Mesothelial cell of epicardium (in vitro differentiated cells): ENCODE results near the gene C3orf85. TPM values are rescaled to one million over a fixed set of nuclear protein-coding genes. Genes with fewer than 3 reads are reported as not detected.

Source experiments
- DNase-seq, 2 experiments: peaks; one replicate each; pipeline ENCODE4 v3.0.0; 2021; ENCODE audit warnings: low spot score in 2 of 2; ENCODE audit not compliant: unreplicated experiment in 2 of 2
- H3K27ac Mint-ChIP-seq: 2 replicates; pipeline ENCODE4 v1.8.0; 2021; ENCODE audit warnings: mixed read lengths
- H3K27me3 Mint-ChIP-seq: 2 replicates; pipeline ENCODE4 v1.8.0; 2021; ENCODE audit warnings: low read depth, mixed read lengths
- H3K36me3 Mint-ChIP-seq: 2 replicates; pipeline ENCODE4 v1.8.0; 2021; ENCODE audit warnings: mixed read lengths
- H3K4me1 Mint-ChIP-seq: 2 replicates; pipeline ENCODE4 v1.8.0; 2021; ENCODE audit warnings: mixed read lengths
- H3K4me3 Mint-ChIP-seq: 2 replicates; pipeline ENCODE4 v1.8.0; 2021; ENCODE audit warnings: mild to moderate bottlenecking, moderate library complexity, mixed read lengths
- H3K9me3 Mint-ChIP-seq: 2 replicates; pipeline ENCODE4 v1.8.0; 2021; ENCODE audit warnings: mixed read lengths
- CTCF ChIP-seq: fragments of 200-600 bp; sonication (generic); IDR thresholded peaks from one replicate; pipeline ENCODE4 v1.5.0; 2021; ENCODE audit warnings: antibody characterized with exemption; ENCODE audit not compliant: unreplicated experiment
- total RNA-seq: library from RNA; stranded (reverse); gene quantifications from 3 replicates; pipeline ENCODE4 v1.2.1, GENCODE V29; 2021

The C3orf85 gene
- total RNA-seq, 1 donor from 2014 or later = not detected

GRCh38 chr3:109149078-109149477, 12.6 kb downstream of the C3orf85 start:
- no peak overlapping the region for H3K27ac Mint-ChIP-seq
- H3K9me3 Mint-ChIP-seq = peaks cover 5% of the 10 kb centered on the region
- no peaks in the 10 kb centered on the region for H3K4me1 Mint-ChIP-seq
- H3K4me3 Mint-ChIP-seq = no peak overlapping the region
- H3K36me3 Mint-ChIP-seq = no peaks in the 10 kb centered on the region
- TF ChIP-seq CTCF = no peak
- H3K27me3 Mint-ChIP-seq = no peaks in the 10 kb centered on the region
- no peak for DNase-seq

- H3K4me1 Mint-ChIP-seq = no peaks in the 10 kb centered on the region
- no peaks in the 10 kb centered on the region for H3K36me3 Mint-ChIP-seq
- no peak overlapping the region for H3K27ac Mint-ChIP-seq
- no peak for TF ChIP-seq CTCF
- H3K4me3 Mint-ChIP-seq = no peak overlapping the region
- no peaks in the 10 kb centered on the region for H3K27me3 Mint-ChIP-seq
- no peak for DNase-seq
- H3K9me3 Mint-ChIP-seq = no peaks in the 10 kb centered on the region
These were observed 15.8 kb downstream of the C3orf85 start for GRCh38 chr3:109152320-109152719.

- Mint-ChIP-seq H3K4me3 (no peak overlapping the region), H3K9me3 (peaks cover 15% of the 10 kb centered on the region), H3K27ac (no peak overlapping the region), H3K36me3 (peaks cover 1% of the 10 kb centered on the region), H3K4me1 (no peaks in the 10 kb centered on the region), H3K27me3 (no peaks in the 10 kb centered on the region)
- DNase-seq = no peak
- TF ChIP-seq CTCF = no peak
These were observed 18.5 kb downstream of the C3orf85 start for GRCh38 chr3:109154979-109155378.

- no peak for TF ChIP-seq CTCF
- Mint-ChIP-seq H3K36me3 (peaks cover 1% of the 10 kb centered on the region), H3K27ac (no peak overlapping the region), H3K4me3 (no peak overlapping the region), H3K4me1 (no peaks in the 10 kb centered on the region), H3K9me3 (peaks cover 17% of the 10 kb centered on the region), H3K27me3 (no peaks in the 10 kb centered on the region)
- DNase-seq = no peak
These were observed 19.3 kb downstream of the C3orf85 start for GRCh38 chr3:109155828-109156227.

GRCh38 chr3:109161487-109162123, 25.1 kb downstream of the C3orf85 start:
- no peaks in the 10 kb centered on the region for H3K27me3 Mint-ChIP-seq
- H3K27ac Mint-ChIP-seq = no peak overlapping the region
- DNase-seq = no peak
- H3K4me3 Mint-ChIP-seq = no peak overlapping the region
- H3K9me3 Mint-ChIP-seq = peaks cover 17% of the 10 kb centered on the region
- H3K36me3 Mint-ChIP-seq = peaks cover 1% of the 10 kb centered on the region
- no peak for TF ChIP-seq CTCF
- H3K4me1 Mint-ChIP-seq = peaks cover 5% of the 10 kb centered on the region

GRCh38 chr3:109165905-109166304, 29.4 kb downstream of the C3orf85 start:
- Mint-ChIP-seq H3K36me3 (no peaks in the 10 kb centered on the region), H3K27ac (no peak overlapping the region), H3K9me3 (no peaks in the 10 kb centered on the region), H3K4me3 (no peak overlapping the region), H3K27me3 (no peaks in the 10 kb centered on the region), H3K4me1 (peaks cover 5% of the 10 kb centered on the region)
- no peak for DNase-seq
- no peak for TF ChIP-seq CTCF
